T follicular helper cell (primary cell): Measurements from ENCODE around the gene NR1D2.
"Not testable (repeated sequence)": the region's sequence is repeated elsewhere in the genome, so short reads cannot be mapped to it uniquely, and the experiment has no call there.

ENCODE experiments used
- DNase-seq: peaks from one replicate; pipeline ENCODE4 v3.0.0-alpha.2; 2020; ENCODE audit warnings: low read depth

NR1D2 gene

GRCh38 chr3:24004171-24004938 lies 59.3 kb downstream of the NR1D2 start:
- DNase-seq = no peak

- no peak for DNase-seq
Measured at GRCh38 chr3:24005669-24006068, 60.6 kb downstream of the NR1D2 start.

DNA sequence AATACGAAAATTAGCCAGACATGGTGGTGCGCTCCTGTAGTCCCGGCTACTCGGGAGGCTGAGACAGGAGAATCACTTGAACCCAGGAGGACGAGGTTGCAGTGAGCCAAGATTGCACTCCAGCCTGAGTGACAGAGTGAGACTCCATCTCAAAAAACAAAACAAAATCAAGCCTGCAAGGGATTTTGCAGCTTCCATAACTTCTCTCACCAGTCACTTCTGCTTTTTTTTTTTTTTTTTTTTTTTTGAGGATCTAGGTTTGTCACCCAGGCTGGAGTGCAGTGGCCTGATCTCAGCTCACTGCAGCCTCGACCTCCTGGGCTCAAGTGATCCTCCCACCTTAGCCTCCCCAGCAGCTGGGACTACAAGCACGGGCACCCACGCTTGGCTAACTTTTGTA lies 65.7 kb downstream of the NR1D2 start:
- DNase-seq = not testable (repeated sequence)

DNA sequence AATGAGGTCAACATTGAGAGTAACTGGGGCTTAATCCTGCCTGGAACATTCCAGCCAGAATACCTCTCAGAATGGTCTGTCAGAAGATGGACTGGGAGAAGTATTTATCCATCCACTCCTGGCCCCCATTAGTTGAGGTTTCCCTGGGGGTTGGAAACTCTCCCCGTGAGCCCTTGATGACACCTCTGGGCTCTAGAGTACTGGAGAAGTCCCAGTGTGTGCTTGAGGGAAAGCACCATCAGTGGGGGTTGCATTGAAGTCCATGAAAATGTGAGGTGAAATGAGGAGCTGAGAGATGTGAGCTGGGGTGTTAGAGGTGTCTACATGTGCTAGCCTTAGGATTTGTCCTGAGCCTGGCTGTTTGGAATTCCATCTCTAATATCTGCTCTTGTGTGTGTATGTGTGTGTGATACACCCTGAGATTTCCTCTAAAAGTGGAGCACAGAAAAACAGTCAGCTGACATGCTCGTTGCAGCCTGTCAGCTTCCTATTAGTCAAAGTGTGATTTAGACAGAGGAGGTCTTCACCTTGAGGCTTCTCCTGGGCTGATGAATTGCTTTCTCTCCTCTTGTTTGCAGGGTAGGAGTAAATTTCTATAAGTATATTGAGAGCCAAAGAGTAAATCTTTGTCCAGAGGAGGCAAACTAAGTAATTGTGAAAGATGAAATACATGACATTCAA lies 67.6 kb downstream of the NR1D2 start:
- no peak for DNase-seq

- no peak for DNase-seq
Measured at GRCh38 chr3:24017305-24017704, 72.2 kb downstream of the NR1D2 start.

DNA sequence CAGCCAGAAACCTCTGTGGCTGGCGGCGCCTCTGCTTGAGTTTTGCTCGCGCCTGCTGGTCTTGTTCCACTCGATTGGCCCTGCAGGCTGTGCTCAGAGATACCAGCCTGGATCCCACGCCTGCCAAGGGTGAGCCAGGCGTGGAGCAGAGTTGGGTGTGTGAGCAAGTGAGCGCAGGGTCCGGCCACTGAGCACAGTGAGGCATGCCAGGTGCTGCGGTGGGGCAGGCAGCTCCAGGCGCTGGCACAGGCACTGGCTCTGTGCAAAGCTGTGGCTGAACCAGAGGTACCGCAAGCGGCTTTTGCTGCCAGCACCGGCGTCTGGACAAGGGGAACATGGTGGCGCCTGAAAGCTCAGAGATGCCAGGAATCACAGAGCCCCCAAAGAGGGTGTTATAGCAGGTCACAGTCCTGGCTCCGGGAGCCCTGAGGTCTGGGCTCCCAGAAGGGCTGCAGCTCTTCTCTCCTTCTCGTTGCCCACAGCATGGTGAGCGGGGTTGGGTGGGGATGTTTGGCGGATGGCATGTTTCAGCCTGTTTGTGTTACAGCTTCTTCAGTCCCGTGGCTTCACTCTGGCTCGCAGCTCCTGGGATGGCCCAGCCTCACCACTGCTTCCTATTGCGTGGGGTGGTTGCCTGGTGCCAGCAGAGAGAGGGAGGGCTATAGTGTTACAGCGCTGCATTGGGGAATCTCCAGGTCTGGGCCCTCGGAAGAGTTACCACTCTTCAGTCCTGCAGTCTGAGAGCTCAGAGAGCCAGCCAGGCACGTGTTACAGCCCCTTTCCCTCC lies 73.9 kb downstream of the NR1D2 start:
- no peak for DNase-seq

DNA sequence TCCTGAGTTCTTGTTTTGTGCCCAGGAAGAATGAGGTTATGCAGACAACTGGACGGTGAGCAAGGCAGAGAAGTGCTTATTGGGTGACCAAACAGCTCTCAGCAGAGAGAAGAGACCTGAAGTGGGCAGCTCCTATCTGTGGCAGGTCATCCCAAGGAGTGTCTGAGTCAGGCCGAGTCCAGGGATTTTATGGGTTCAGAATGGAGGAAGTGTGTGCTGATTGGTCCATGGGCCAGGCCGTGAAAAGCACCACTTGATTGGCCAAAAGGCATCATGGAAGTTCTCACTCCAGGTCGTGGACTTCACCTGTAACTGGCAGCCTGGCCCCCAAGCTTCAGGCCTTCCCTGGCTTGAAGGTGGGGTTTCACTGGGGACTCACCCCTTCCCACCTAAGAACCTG lies 74.5 kb downstream of the NR1D2 start:
- no peak for DNase-seq

- DNase-seq = no peak
Measured at GRCh38 chr3:24020036-24020691, 75.1 kb downstream of the NR1D2 start.

- no peak for DNase-seq
Measured at GRCh38 chr3:24023197-24023596, 78.1 kb downstream of the NR1D2 start.

- DNase-seq = no peak
Measured at GRCh38 chr3:24025805-24026204, 80.7 kb downstream of the NR1D2 start.

GRCh38 chr3:24026665-24027064 lies 81.6 kb downstream of the NR1D2 start:
- not testable (repeated sequence) for DNase-seq

- no peak for DNase-seq
Measured at GRCh38 chr3:24027946-24028345, 82.9 kb downstream of the NR1D2 start.
